ENCODE measurements around the gene ZNF688. TPM values are rescaled to one million over a fixed set of nuclear protein-coding genes. Genes with fewer than 3 reads are reported as not detected.

Gene ZNF688
- total RNA-seq, 4 donors from 2014 or later = 15.9 to 22.1 (median 20.8) TPM

DNA sequence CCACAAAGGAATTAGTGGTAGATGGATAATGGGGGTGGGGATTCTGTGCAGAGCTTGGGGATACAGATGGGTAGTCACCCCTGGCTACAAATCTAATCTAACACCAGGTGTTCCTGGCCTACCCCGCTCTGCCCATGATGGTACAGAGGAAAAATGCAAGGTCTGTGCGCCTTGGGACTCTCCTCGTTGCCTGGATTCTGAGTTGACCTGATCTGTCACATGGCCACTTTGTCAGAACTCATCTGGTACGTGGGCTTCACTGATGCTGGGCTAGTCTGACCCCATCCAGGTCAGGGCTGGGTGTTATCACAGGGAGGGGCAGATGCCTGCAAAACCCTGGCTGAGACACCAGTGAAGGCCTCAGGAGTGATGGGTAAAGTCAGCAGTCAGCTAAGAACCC lies 18.6 kb downstream of the ZNF688 start:
- no CpG with 5 or more reads among the region's 4 CpGs for WGBS, 2 donors (ENCODE audit: low coverage in 1 of 2)
- peaks cover 0 to 23% (median 7%) of the 10 kb centered on the region in 3 donors for H3K4me1 ChIP-seq
- no peak overlapping the region for H3K4me3 ChIP-seq
- TF ChIP-seq POLR2A (IDR thresholded peaks at IDR 0.05) (no peak), POLR2AphosphoS5 (IDR thresholded peaks at IDR 0.05) (no peak), EP300 (IDR thresholded peaks at IDR 0.05) (no peak)
- TF ChIP-seq, protein P1, sequence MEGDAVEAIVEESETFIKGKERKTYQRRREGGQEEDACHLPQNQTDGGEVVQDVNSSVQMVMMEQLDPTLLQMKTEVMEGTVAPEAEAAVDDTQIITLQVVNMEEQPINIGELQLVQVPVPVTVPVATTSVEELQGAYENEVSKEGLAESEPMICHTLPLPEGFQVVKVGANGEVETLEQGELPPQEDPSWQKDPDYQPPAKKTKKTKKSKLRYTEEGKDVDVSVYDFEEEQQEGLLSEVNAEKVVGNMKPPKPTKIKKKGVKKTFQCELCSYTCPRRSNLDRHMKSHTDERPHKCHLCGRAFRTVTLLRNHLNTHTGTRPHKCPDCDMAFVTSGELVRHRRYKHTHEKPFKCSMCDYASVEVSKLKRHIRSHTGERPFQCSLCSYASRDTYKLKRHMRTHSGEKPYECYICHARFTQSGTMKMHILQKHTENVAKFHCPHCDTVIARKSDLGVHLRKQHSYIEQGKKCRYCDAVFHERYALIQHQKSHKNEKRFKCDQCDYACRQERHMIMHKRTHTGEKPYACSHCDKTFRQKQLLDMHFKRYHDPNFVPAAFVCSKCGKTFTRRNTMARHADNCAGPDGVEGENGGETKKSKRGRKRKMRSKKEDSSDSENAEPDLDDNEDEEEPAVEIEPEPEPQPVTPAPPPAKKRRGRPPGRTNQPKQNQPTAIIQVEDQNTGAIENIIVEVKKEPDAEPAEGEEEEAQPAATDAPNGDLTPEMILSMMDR (IDR thresholded peaks at IDR 0.05) = no peak
- H3K27me3 ChIP-seq = no peaks in the 10 kb centered on the region
- H3K27ac ChIP-seq = no peak overlapping the region
- no peaks in the 10 kb centered on the region for H3K9me3 ChIP-seq
- peaks cover 0 to 44% of the 10 kb centered on the region in 2 donors for H3K36me3 ChIP-seq
- ATAC-seq = no peak

DNA sequence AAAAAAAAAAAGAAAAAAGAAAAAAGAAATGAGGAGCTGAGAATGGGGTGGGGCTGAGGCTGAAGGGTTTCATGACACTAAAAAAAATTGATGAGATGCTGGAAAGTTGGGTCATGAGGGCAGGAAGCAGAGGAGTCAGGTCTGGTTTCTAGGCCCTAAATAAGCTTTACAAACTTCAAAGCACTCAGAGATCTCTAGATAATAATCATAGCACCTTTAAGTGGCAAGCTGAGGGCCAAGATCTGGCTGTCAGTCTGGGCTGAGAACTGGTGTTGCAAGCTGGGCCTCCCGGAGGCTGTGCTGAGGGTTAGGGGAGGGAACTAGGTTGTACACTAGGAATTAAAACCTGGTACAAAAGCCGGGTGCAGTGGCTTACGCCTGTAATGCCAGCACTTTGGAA lies 19.7 kb downstream of the ZNF688 start:
- no peaks in the 10 kb centered on the region for H3K27me3 ChIP-seq
- TF ChIP-seq EP300 (IDR thresholded peaks at IDR 0.05) (no peak), POLR2AphosphoS5 (IDR thresholded peaks at IDR 0.05) (no peak), POLR2A (IDR thresholded peaks at IDR 0.05) (no peak)
- TF ChIP-seq, protein P1 (IDR thresholded peaks at IDR 0.05) = no peak
- H3K4me1 ChIP-seq = peaks cover 0 to 13% (median under 1%) of the 10 kb centered on the region in 3 donors
- WGBS, 2 donors (ENCODE audit: low coverage in 1 of 2) = 20 to 72% methylated on average over 1 to 3 of the region's 3 CpGs
- H3K9me3 ChIP-seq = no peaks in the 10 kb centered on the region
- peaks cover 0 to 44% of the 10 kb centered on the region in 2 donors for H3K36me3 ChIP-seq
- H3K4me3 ChIP-seq = no peak overlapping the region
- ATAC-seq = no peak
- no peak overlapping the region for H3K27ac ChIP-seq

DNA sequence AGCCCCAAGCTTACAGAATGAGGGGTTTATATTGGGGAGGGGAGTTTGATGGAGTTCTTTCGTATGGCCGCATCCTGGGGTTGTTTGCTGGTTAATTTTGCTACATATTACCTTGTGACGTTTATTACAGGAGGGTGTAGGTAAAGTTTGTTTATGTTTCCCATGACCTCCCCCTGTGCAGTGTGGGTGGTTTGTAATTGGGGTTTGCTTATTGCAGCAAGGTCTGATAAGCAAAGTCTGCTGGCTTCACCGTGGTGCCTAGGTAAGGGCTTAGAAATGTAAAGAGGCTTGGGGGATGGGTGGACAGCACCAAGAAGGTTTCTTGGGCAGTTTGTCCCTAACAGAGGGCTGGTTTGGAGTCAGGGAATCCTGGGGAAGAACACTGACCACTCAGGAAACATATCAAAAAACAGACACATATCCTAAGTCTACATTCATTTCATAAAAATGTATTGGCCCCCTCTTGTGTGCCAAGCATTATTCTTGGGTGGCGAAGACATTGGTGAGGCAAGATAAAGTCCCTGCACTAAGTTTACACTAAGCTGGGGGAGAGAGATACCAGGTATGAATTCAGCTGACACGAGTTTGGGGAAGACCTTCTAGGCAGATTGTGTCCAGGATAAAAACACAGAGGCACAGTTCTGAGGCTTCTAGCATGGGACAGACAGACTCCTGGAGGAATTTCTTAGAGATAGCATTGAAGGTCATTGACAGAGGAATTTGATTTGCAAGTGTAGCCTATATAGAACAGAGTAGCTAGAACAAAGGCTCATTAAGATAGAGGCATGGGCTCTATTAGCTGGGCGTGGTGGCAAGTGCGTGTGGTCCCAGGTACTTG lies 22.9 kb downstream of the ZNF688 start:
- Histone ChIP-seq H3K4me3 (no peak overlapping the region), H3K4me1 (no peaks in the 10 kb centered on the region), H3K27me3 (no peaks in the 10 kb centered on the region), H3K27ac (no peak overlapping the region), H3K9me3 (no peaks in the 10 kb centered on the region), H3K36me3 (peaks cover 0 to 14% of the 10 kb centered on the region in 2 donors)
- no peak for TF ChIP-seq POLR2A (IDR thresholded peaks at IDR 0.05)
- TF ChIP-seq, protein P1 (IDR thresholded peaks at IDR 0.05) = no peak
- no peak for TF ChIP-seq EP300 (IDR thresholded peaks at IDR 0.05)
- no peak for TF ChIP-seq POLR2AphosphoS5 (IDR thresholded peaks at IDR 0.05)
- no peak for ATAC-seq
- 58 to 77% methylated on average over 6 to 7 of the region's 8 CpGs for WGBS, 2 donors (ENCODE audit: low coverage in 1 of 2)

DNA sequence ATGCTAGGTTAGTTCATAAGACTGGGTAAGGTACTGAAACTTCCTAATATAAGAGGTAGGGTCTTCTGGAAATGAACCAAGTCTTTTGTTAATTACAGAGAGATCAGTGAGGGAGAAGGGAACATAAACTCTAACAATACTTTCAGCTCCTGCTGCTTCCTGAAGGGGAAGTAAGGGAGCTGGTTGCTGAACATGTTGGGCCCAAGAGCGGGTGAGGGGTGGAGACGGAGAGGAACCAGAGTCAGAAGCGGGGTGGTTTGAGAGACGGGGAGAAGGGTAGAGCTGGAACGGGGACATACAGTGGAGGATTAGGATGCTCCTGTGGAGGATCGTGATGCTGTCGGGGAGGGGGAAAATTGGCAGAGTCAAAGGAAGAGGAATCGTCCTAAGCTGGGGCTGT lies 25.4 kb downstream of the ZNF688 start:
- H3K27ac ChIP-seq = no peak overlapping the region
- H3K4me1 ChIP-seq = no peaks in the 10 kb centered on the region
- 66 to 77% methylated on average over 7 to 8 of the region's 8 CpGs for WGBS, 2 donors (ENCODE audit: low coverage in 1 of 2)
- no peaks in the 10 kb centered on the region for H3K9me3 ChIP-seq
- no peaks in the 10 kb centered on the region for H3K36me3 ChIP-seq
- TF ChIP-seq POLR2AphosphoS5 (IDR thresholded peaks at IDR 0.05) (no peak), EP300 (IDR thresholded peaks at IDR 0.05) (no peak), POLR2A (IDR thresholded peaks at IDR 0.05) (no peak)
- TF ChIP-seq, protein P1 (IDR thresholded peaks at IDR 0.05) = no peak
- no peaks in the 10 kb centered on the region for H3K27me3 ChIP-seq
- ATAC-seq = no peak
- no peak overlapping the region for H3K4me3 ChIP-seq

DNA sequence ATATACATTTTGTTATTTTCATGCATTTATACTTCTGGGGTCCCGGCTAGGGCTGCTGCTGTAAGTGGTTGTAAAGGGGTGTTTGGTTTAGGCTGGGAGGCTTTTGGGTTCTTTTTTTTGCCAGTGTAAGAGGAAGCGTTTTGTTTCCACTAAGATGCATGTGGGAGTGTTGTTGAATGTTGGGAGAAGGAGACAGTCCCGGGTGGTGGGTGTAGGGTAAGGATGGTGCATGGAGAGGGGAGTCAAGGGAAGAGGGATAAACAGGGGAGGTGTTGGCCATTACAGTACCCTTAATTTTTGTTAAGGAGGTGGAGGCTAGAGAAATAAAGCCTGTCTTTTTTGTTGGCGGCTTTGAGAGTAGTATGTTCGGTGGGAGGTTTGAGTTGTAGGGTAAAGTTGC lies 28.4 kb downstream of the ZNF688 start:
- no peak for ATAC-seq
- no peak for TF ChIP-seq POLR2AphosphoS5 (IDR thresholded peaks at IDR 0.05)
- Histone ChIP-seq H3K4me3 (no peak overlapping the region), H3K36me3 (no peaks in the 10 kb centered on the region), H3K9me3 (no peaks in the 10 kb centered on the region), H3K27ac (no peak overlapping the region), H3K27me3 (no peaks in the 10 kb centered on the region), H3K4me1 (no peaks in the 10 kb centered on the region)
- WGBS, 2 donors (ENCODE audit: low coverage in 1 of 2) = 76 to 89% methylated on average over 3 to 4 of the region's 5 CpGs
